Hippocampal formation (tissue), 2 donors: ENCODE data around the gene ENTPD8.
"Not testable (repeated sequence)": the region's sequence is repeated elsewhere in the genome, so short reads cannot be mapped to it uniquely, and the experiment has no call there.

Source experiments
- DNase-seq, 2 donors: peaks; one replicate each; lab custom pipeline; 2025; lab: John Stamatoyannopoulos, UW

ENTPD8 gene

GRCh38 chr9:137411645-137412380, 29.3 kb downstream of the ENTPD8 start:
- DNase-seq: no peak

- DNase-seq: no peak
These were observed 29.9 kb downstream of the ENTPD8 start for GRCh38 chr9:137411260-137411644.

- no peak for DNase-seq
These were observed 30.3 kb downstream of the ENTPD8 start for GRCh38 chr9:137410891-137411249.

GRCh38 chr9:137410236-137410890, 30.8 kb downstream of the ENTPD8 start:
- DNase-seq: not testable (repeated sequence)

GRCh38 chr9:137409515-137409914, 31.6 kb downstream of the ENTPD8 start:
- no peak for DNase-seq

- DNase-seq: no peak
These were observed 32.3 kb downstream of the ENTPD8 start for GRCh38 chr9:137408651-137409405.

- no peak for DNase-seq
These were observed 33.4 kb downstream of the ENTPD8 start for GRCh38 chr9:137407590-137408300.

- peak in 1 of 2 donors; percentile 36 for DNase-seq
These were observed 34.1 kb downstream of the ENTPD8 start for GRCh38 chr9:137406876-137407589.

- DNase-seq: no peak
These were observed 34.9 kb downstream of the ENTPD8 start for GRCh38 chr9:137406085-137406760.

GRCh38 chr9:137405677-137406081, 35.5 kb downstream of the ENTPD8 start:
- no peak for DNase-seq

GRCh38 chr9:137404961-137405567, 36.1 kb downstream of the ENTPD8 start:
- DNase-seq: no peak

- no peak for DNase-seq
These were observed 37.9 kb downstream of the ENTPD8 start for GRCh38 chr9:137403269-137403668.

GRCh38 chr9:137402746-137403145, 38.4 kb downstream of the ENTPD8 start:
- DNase-seq: no peak

GRCh38 chr9:137398561-137399468, 42.3 kb downstream of the ENTPD8 start:
- DNase-seq: no peak

GRCh38 chr9:137397675-137398423, 43.3 kb downstream of the ENTPD8 start:
- DNase-seq: no peak

- DNase-seq: no peak
These were observed 44.4 kb downstream of the ENTPD8 start for GRCh38 chr9:137396634-137397367.

- DNase-seq: no peak
These were observed 44.9 kb downstream of the ENTPD8 start for GRCh38 chr9:137396227-137396626.

GRCh38 chr9:137395666-137396010, 45.5 kb downstream of the ENTPD8 start:
- DNase-seq: no peak
